Vagina (tissue), 2 donors: ENCODE data around the gene AURKAIP1.
"Not testable (repeated sequence)": the region's sequence is repeated elsewhere in the genome, so short reads cannot be mapped to it uniquely, and the experiment has no call there.

Source experiments
- POLR2A ChIP-seq, 2 donors: fragments of 450-650 bp; IDR thresholded peaks; one replicate each; pipeline ENCODE4 v1.6.1; 2017; ENCODE audit warnings: antibody characterized with exemption in 2 of 2, mild to moderate bottlenecking in 2 of 2, moderate library complexity in 2 of 2
- POLR2AphosphoS5 ChIP-seq, 2 donors: sonication (generic); formaldehyde crosslinking; IDR thresholded peaks; one replicate each; pipeline ENCODE4 v1.9.0; 2017; ENCODE audit warnings: antibody characterized with exemption in 2 of 2, mild to moderate bottlenecking in 2 of 2, low read depth in 1 of 2; ENCODE audit not compliant: insufficient read depth in 1 of 2
- TF ChIP-seq, protein P1 (sequence below), 3 experiments: fragments of 450-650 bp in 2 of 3; fragments of 200-600 bp in 1 of 3; sonication (generic) in 1 of 3; IDR thresholded peaks; one replicate each; pipeline ENCODE4 v1.5.1; 2017 to 2019; ENCODE audit warnings: antibody characterized with exemption in 3 of 3, mild to moderate bottlenecking in 2 of 3, moderate library complexity in 2 of 3

DNA sequence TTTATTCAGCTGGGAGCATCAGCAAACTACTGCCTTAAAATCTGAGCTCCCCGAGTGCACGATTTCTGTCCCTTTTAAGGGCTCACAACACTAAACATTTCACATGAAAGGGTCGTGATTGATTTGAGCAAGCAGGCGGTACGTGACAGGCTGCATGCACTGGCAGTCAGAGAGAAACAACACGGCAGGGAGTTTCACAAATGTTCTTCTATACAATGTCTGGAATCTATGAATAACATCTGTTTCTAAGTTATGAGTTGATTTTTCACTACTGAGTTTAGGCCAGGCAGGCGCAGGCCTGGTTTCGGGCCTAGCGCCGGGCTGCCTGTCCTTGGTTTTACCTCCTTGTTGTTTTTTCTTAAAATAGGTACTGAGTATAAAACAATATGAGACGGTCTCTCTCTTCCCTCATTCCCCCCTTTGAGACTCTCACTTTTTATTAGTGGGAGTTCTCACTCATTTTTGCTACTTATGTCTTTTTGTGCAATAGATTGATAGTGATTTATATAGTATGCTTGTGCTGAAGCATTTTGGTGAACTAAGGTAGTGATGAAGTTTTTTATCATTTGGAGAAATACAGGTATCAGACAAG lies 37.4 kb upstream of the AURKAIP1 start:
- TF ChIP-seq, protein P1, sequence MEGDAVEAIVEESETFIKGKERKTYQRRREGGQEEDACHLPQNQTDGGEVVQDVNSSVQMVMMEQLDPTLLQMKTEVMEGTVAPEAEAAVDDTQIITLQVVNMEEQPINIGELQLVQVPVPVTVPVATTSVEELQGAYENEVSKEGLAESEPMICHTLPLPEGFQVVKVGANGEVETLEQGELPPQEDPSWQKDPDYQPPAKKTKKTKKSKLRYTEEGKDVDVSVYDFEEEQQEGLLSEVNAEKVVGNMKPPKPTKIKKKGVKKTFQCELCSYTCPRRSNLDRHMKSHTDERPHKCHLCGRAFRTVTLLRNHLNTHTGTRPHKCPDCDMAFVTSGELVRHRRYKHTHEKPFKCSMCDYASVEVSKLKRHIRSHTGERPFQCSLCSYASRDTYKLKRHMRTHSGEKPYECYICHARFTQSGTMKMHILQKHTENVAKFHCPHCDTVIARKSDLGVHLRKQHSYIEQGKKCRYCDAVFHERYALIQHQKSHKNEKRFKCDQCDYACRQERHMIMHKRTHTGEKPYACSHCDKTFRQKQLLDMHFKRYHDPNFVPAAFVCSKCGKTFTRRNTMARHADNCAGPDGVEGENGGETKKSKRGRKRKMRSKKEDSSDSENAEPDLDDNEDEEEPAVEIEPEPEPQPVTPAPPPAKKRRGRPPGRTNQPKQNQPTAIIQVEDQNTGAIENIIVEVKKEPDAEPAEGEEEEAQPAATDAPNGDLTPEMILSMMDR (IDR thresholded peaks at IDR 0.05) = not testable (repeated sequence)
- TF ChIP-seq POLR2AphosphoS5 (IDR thresholded peaks at IDR 0.05; ENCODE audit: insufficient read depth in 1 of 2, low read depth in 1 of 2); POLR2A (IDR thresholded peaks at IDR 0.05): not testable (repeated sequence)
